Cerebellar cortex (tissue), 1 donor: ENCODE measurements around the gene AKIRIN1.
"Not testable (repeated sequence)": the region's sequence is repeated elsewhere in the genome, so short reads cannot be mapped to it uniquely, and the experiment has no call there.

Experiments
- DNase-seq: peaks from one replicate; pipeline ENCODE4 v3.0.0-alpha.2; 2015; ENCODE audit warnings: low spot score

AKIRIN1 gene

DNA sequence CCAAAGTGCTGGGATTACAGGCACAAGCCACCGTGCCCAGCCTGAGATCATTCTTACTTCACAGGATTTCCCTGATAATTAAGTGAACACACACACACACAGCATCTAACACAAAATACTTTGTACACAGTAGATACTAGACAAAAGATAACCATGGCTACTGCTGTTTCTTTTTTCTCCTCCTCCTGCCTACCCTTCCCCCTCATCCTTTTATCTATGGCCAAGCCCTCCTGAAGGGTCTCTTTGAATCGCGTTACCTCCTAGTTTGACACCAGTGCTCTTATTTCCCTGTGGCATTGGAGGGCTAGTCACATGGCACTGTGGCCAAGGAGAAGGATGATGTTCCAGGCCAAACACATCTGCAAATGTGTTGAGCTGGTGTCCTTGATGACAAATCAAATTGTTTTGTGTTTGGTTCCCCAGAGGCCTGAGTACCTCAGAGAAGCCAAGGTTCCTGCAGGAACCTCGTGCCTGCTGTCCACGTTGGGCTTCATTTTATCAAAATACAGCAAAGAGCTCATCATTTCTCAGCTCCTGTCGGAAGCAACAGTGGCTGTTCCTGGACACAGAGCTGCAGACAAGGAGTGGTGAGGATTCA is 55.6 kb downstream of the AKIRIN1 start:
- DNase-seq, result no peak

DNA sequence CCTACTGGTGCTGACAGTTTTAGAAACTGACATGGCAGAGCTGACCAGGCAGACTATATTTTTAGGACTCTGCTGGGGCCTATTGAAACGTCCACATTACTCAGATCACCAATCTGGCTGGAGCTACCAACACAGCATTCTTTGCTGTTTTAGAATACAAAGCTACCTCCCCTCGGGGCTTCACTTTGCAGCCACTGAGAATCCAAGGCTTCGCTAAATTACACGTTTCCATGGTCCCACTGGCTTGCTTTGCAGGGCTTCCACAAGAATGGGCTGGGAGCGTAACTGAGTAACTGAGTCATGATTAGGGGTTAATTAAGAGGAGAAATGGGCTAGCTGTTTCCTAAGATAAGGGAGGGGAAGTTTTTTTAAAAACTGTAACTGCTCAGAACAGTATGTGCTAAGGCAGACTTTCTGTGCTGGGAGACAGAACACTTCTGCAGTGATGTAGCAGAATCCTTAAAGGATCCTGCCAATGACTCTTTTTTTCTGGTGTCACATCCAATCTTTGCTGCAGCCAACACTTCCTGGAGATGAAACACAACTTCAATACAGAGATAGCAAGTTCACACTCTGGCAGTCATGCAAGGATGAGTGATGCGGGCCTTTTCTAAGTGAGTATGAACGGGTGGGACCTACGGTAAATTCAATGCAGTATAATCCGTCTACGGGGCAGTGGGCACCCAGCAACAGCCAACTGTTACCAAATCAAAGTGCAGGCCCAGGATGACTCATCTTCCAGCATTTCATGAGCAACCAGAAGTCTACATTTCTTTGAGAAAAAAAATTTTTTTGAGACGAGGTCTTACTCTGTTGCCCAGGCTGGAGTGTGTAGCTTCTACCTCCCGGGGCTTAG is 56.5 kb downstream of the AKIRIN1 start:
- DNase-seq, result no peak

DNA sequence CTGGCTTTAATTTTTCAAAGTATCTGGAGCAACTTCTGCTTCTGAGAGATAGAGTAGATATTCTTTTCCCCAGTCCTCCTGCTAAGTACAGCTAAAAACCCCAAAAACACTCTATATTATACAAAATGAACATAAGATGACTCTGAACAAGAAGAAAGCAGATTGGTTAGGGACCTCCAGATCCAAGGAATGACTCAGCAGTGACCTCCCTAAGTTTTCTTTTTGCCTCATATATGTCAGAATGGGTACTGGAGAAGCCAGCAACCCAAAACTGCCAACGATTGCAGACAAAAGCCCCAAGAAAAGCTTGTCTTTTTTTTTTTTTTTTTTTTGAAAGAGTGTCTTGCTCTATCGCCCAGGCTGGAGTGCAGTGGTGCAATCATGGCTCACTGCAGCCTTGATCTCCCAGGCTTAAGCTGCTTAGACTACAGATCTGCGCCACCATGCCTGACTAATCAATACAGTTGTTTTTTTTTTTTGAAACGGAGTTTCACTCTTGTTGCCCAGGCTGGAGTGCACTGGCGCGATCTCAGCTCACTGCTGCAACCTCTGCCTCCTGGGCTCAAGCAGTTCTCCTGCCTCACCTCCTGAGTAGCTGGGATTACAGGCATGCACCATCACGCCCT is 57.8 kb downstream of the AKIRIN1 start:
- no peak for DNase-seq

DNA sequence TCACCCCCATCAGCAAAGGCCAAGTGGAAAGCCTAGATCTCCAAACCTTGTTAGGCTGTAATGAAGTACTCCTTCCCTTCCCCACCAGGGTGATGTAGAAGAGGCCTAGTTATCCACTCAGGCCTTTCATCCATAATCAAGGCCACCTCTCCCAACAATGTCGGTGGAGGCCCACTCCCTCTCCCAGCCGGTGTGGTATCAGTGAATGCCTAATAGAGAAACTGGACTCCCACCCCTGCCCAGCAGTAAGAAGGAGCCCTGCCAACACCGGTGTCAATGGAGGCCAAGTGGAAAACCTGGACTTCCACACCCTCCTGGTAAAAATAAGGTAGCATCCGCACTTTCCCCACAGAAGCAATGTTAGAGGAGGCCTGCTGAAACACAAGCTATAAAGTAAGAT is 58.9 kb downstream of the AKIRIN1 start:
- no peak for DNase-seq

DNA sequence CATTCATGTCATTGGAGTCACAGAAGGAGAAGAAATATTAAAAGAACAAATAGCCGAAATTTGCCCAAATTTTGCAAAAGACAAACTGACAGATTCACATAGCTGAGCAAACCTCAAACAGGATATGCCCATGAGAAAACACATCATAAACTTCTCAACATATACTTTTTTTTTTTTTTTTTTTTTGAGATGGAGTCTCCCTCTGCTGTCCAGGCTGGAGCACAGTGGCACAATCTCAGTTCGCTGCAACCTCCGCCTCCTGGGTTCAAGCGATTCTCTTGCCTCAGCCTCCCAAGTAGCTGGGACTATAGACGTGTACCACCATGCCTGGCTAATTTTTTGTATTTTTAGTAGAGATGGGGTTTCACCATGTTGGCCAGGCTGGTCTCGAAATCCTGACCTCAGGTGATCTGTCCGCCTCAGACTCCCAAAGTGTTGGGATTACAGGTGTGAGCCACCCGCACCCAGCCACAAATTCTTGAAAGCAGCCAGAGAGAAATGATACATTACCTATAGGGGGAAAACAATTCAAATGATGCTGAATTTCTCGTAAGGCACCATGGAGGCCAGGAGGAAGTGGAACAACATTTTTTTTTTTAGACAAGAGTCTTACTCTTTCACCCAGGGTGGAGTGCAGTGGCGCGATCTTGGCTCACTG is 60.2 kb downstream of the AKIRIN1 start:
- DNase-seq, result not testable (repeated sequence)

DNA sequence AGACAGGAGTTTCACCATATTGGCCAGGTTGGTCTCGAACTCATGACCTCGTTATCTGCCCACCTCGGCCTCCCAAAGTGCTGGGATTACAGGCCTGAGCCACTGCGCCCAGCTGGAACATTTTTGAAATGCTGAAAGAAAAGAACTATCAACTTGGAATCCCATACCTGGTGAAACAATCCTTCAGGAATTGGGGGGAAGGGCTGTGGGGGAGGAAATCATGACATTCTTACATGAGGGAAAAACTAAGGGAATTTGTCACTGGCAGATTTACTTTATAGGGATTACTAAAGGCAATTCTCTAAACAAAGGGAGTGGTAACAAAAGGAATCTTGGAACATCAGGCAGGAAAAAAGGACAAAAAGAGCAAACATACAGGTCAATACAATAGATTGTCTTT is 60.9 kb downstream of the AKIRIN1 start:
- DNase-seq, result no peak

DNA sequence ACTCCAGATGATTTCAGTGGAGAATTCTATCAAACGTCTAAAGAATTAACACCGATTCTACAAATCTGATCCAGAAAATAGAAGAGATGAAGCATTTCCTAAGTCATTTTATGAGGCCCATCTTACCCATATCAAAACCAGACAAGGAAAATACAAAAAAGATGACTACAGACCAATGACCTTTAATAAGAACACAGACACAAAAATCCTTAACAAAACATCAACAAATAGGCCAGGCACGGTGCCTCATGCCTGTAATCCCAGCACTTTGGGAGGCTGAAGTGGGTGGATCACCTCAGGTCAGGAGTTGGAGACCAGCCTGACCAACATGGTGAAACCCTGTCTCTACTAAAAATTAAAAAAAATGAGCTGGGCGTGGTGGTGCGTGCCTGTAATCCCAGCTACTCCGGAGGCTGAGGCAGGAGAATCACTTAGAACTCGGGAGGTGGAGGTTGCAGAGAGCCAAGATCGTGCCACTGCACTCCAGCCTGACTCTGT is 64.2 kb downstream of the AKIRIN1 start:
- not testable (repeated sequence) for DNase-seq
